Measurements from ENCODE around the gene CCNI. TPM values are rescaled to one million over a fixed set of nuclear protein-coding genes. Genes with fewer than 3 reads are reported as not detected.

Gene CCNI
- total RNA-seq, 1 donor from 2014 or later: 600 TPM

- TF ChIP-seq, protein P1, sequence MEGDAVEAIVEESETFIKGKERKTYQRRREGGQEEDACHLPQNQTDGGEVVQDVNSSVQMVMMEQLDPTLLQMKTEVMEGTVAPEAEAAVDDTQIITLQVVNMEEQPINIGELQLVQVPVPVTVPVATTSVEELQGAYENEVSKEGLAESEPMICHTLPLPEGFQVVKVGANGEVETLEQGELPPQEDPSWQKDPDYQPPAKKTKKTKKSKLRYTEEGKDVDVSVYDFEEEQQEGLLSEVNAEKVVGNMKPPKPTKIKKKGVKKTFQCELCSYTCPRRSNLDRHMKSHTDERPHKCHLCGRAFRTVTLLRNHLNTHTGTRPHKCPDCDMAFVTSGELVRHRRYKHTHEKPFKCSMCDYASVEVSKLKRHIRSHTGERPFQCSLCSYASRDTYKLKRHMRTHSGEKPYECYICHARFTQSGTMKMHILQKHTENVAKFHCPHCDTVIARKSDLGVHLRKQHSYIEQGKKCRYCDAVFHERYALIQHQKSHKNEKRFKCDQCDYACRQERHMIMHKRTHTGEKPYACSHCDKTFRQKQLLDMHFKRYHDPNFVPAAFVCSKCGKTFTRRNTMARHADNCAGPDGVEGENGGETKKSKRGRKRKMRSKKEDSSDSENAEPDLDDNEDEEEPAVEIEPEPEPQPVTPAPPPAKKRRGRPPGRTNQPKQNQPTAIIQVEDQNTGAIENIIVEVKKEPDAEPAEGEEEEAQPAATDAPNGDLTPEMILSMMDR (IDR thresholded peaks at IDR 0.05; ENCODE audit: partially characterized antibody, unreplicated experiment): no peak
- Mint-ChIP-seq H3K27ac (ENCODE audit: unreplicated experiment) (no peak overlapping the region), H3K27me3 (ENCODE audit: unreplicated experiment) (peaks cover 3% of the 10 kb centered on the region), H3K4me3 (ENCODE audit: unreplicated experiment) (no peak overlapping the region), H3K4me1 (ENCODE audit: low read depth, unreplicated experiment) (peaks cover 24% of the 10 kb centered on the region), H3K36me3 (ENCODE audit: unreplicated experiment) (peaks cover 5% of the 10 kb centered on the region), H3K9me3 (ENCODE audit: unreplicated experiment) (peaks cover 4% of the 10 kb centered on the region)
- DNase-seq: no peak
Measured at GRCh38 chr4:77010841-77011354, 64.9 kb downstream of the CCNI start.

- no peaks in the 10 kb centered on the region for H3K27me3 Mint-ChIP-seq (ENCODE audit: unreplicated experiment)
- DNase-seq: no peak
- H3K4me1 Mint-ChIP-seq (ENCODE audit: low read depth, unreplicated experiment): peaks cover 19% of the 10 kb centered on the region
- TF ChIP-seq, protein P1 (IDR thresholded peaks at IDR 0.05; ENCODE audit: partially characterized antibody, unreplicated experiment): no peak
- peaks cover 5% of the 10 kb centered on the region for H3K36me3 Mint-ChIP-seq (ENCODE audit: unreplicated experiment)
- no peak overlapping the region for H3K4me3 Mint-ChIP-seq (ENCODE audit: unreplicated experiment)
- H3K27ac Mint-ChIP-seq (ENCODE audit: unreplicated experiment): no peak overlapping the region
- peaks cover 4% of the 10 kb centered on the region for H3K9me3 Mint-ChIP-seq (ENCODE audit: unreplicated experiment)
Measured at GRCh38 chr4:77009511-77010115, 66.2 kb downstream of the CCNI start.

GRCh38 chr4:77007358-77008230 lies 68.2 kb downstream of the CCNI start:
- Mint-ChIP-seq H3K27ac (ENCODE audit: unreplicated experiment) (no peak overlapping the region), H3K36me3 (ENCODE audit: unreplicated experiment) (peaks cover 5% of the 10 kb centered on the region), H3K9me3 (ENCODE audit: unreplicated experiment) (peaks cover 6% of the 10 kb centered on the region), H3K4me3 (ENCODE audit: unreplicated experiment) (no peak overlapping the region), H3K4me1 (ENCODE audit: low read depth, unreplicated experiment) (peaks cover 19% of the 10 kb centered on the region), H3K27me3 (ENCODE audit: unreplicated experiment) (no peaks in the 10 kb centered on the region)
- DNase-seq: no peak
- TF ChIP-seq, protein P1 (IDR thresholded peaks at IDR 0.05; ENCODE audit: partially characterized antibody, unreplicated experiment): no peak

GRCh38 chr4:77006753-77007353 lies 68.9 kb downstream of the CCNI start:
- TF ChIP-seq, protein P1 (IDR thresholded peaks at IDR 0.05; ENCODE audit: partially characterized antibody, unreplicated experiment): no peak
- Mint-ChIP-seq H3K4me3 (ENCODE audit: unreplicated experiment) (no peak overlapping the region), H3K27me3 (ENCODE audit: unreplicated experiment) (no peaks in the 10 kb centered on the region), H3K9me3 (ENCODE audit: unreplicated experiment) (peaks cover 6% of the 10 kb centered on the region), H3K36me3 (ENCODE audit: unreplicated experiment) (peaks cover 5% of the 10 kb centered on the region), H3K4me1 (ENCODE audit: low read depth, unreplicated experiment) (peaks cover 19% of the 10 kb centered on the region), H3K27ac (ENCODE audit: unreplicated experiment) (no peak overlapping the region)
- no peak for DNase-seq
